Measurements from ENCODE around the gene GRXCR2. TPM values are rescaled to one million over a fixed set of nuclear protein-coding genes. Genes with fewer than 3 reads are reported as not detected.

GRXCR2 gene
- total and polyA plus RNA-seq, 2 of the 13 experiments (the other 11 are each of a cell fraction or from before 2014, with no cell fraction given): not detected

DNA sequence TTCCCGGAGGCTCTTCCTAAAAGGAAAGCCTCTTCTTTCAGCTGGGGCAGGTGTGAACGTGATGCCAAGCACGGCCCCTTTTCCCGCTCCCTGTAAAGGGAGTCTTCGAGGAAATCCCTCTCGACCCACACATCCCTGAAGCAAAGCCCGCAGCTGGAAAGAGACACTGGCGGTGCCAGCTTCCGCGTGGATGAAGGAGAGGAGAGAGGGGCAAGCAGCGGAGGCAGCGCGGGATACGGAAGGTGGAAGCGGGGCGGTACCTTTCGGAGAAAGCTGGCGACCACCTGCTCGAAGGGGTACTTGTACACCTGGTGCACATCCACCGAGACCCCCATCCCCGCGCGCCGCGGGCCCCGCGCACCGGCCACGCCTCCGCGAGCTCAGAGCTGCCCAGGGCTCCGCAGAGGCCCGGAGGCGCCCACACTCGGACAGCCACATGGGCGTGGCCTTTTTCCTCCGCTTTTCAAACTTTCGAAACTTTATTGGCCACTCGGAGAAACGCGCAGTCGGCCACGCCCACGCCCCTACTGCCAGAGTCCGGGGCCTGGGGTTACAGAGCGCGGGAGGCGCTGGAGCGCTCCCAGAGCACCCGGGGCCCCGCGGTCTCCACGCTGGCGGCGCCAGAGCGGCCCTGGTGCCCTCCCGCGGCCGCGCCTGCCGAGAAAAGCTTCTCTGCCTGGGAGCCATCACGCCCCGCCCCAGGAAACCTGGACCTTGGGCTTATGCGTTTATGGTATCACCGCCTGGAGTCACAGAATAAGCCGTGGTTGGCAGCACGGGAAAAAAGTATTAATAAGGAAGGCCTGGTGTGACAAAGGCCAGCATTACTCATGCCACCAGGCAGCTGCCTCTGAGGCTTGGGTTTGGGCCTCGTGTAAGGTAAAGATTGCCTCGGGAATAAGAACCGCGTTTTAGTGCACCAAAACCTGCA lies 37.6 kb downstream of the GRXCR2 start, which contains the start of gene PRELID2 (continued):
- TF ChIP-seq ELK4 (CRISPR knock-in tag; IDR thresholded peaks at IDR 0.05; ENCODE audit: borderline replicate concordance) (no peak), ZNF251 (CRISPR knock-in tag; IDR thresholded peaks at IDR 0.05) (no peak), ZNF850 (CRISPR knock-in tag; conservative IDR thresholded peaks at IDR 0.05) (0 out of 2 replicates have a peak, but pooled peaks have one; percentile 79), HOXA5 (CRISPR knock-in tag; IDR thresholded peaks at IDR 0.05) (no peak; the same call in 1 of the 2 replicates), SP1 (IDR thresholded peaks at IDR 0.05) (no peak), SP1 (CRISPR knock-in tag; IDR thresholded peaks at IDR 0.05) (peak; percentile 100), ZNF781 (CRISPR knock-in tag; IDR thresholded peaks at IDR 0.05; ENCODE audit: borderline replicate concordance, not compliant biosample characterization) (peak; percentile 38), ZNF547 (CRISPR knock-in tag; IDR thresholded peaks at IDR 0.05) (0 out of 2 replicates have a peak, but pooled peaks have one; percentile 75), SP140L (CRISPR knock-in tag; IDR thresholded peaks at IDR 0.05; ENCODE audit: borderline replicate concordance) (no peak), ZNF878 (CRISPR knock-in tag; IDR thresholded peaks at IDR 0.05) (peak; percentile 87; the same call in 1 of the 2 replicates), TFDP1 (CRISPR knock-in tag; IDR thresholded peaks at IDR 0.05; ENCODE audit: borderline replicate concordance) (peak; percentile 78; the same call in 1 of the 2 replicates), SAP130 (CRISPR knock-in tag; IDR thresholded peaks at IDR 0.05; ENCODE audit: low read depth) (peak; percentile 90), HMGXB4 (CRISPR knock-in tag; IDR thresholded peaks at IDR 0.05; ENCODE audit: borderline replicate concordance in 1 of 2, low read depth in 1 of 2) (peak; percentile 80 to 83; a peak in 2 of 4 replicates), EHMT2 (IDR thresholded peaks at IDR 0.05; ENCODE audit: borderline replicate concordance, low read depth, low read length) (no peak), ZNF660 (CRISPR knock-in tag; IDR thresholded peaks at IDR 0.05; ENCODE audit: borderline replicate concordance, low read depth) (no peak), PRMT3 (CRISPR knock-in tag; IDR thresholded peaks at IDR 0.05; ENCODE audit: borderline replicate concordance, low read depth) (peak; percentile 72; the same call in 1 of the 2 replicates), ZNF674 (CRISPR knock-in tag; IDR thresholded peaks at IDR 0.05; ENCODE audit: low read depth) (0 out of 2 replicates have a peak, but pooled peaks have one; percentile 45), ZNF766 (CRISPR knock-in tag; IDR thresholded peaks at IDR 0.05; ENCODE audit: borderline replicate concordance) (0 out of 2 replicates have a peak, but pooled peaks have one; percentile 26), GATAD1 (CRISPR knock-in tag; IDR thresholded peaks at IDR 0.05) (peak; percentile 63), ZNF160 (CRISPR knock-in tag; IDR thresholded peaks at IDR 0.05) (peak; percentile 63; the same call in 1 of the 2 replicates), ZNF709 (CRISPR knock-in tag; IDR thresholded peaks at IDR 0.05) (peak; percentile 93; the same call in 1 of the 2 replicates), ZNF460 (CRISPR knock-in tag; IDR thresholded peaks at IDR 0.05; ENCODE audit: borderline replicate concordance) (peak; percentile 56; the same call in 1 of the 2 replicates), NFIC (IDR thresholded peaks at IDR 0.05; ENCODE audit: low read length) (no peak), SRSF4 (IDR thresholded peaks at IDR 0.05; ENCODE audit: low read depth, low read length, poor library complexity, severe bottlenecking) (no peak)
